ENCODE measurements around the gene NECAP2. TPM values are rescaled to one million over a fixed set of nuclear protein-coding genes. Genes with fewer than 3 reads are reported as not detected.

Gene NECAP2
- total RNA-seq, 1 donor from 2014 or later: 46.6 TPM

DNA sequence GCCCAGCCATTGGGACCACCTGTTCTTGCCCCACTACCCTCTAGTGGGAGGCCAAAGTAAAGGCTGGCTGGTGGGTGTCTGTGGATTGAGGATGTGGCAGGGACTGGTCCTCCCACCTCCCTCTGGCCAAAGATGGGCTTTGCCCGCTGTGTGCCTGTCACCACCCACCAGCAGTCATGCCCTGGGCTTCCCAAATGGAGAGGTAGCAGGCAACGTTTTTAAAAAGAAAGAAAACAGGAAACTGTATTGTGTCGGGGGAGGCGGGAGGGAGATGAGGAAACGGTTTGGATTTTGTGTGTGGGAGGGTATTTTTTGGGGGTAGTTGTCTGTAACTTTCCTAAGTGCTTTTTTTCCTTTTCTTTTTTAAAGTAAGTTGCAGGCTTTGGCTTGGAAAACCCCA lies 43.4 kb upstream of the NECAP2 start:
- Mint-ChIP-seq H3K36me3 (peaks cover 6% of the 10 kb centered on the region), H3K27ac (no peak overlapping the region), H3K4me3 (no peak overlapping the region), H3K4me1 (peaks cover 11% of the 10 kb centered on the region), H3K9me3 (no peaks in the 10 kb centered on the region), H3K27me3 (ENCODE audit: insufficient read depth, low read depth) (peaks cover 5% of the 10 kb centered on the region)
- peaks cover 20% of the 10 kb centered on the region for H3K79me2 ChIP-seq (ENCODE audit: low read depth)
- no peaks in the 10 kb centered on the region for H3K9me3 ChIP-seq (ENCODE audit: low read depth)
- no peaks in the 10 kb centered on the region for H3F3A ChIP-seq (ENCODE audit: low read depth)
- peaks cover 38% of the 10 kb centered on the region for H4K20me1 ChIP-seq (ENCODE audit: low read depth)
- H3K27me3 ChIP-seq: no peaks in the 10 kb centered on the region
- no peak overlapping the region for H3K4me2 ChIP-seq
- H3K4me1 ChIP-seq: peaks cover 5% of the 10 kb centered on the region
- no peak overlapping the region for H3K9ac ChIP-seq
- DNase-seq (ENCODE audit: low spot score): no peak
- no peaks in the 10 kb centered on the region for H3K36me3 ChIP-seq
- no peak overlapping the region for H3K27ac ChIP-seq
- TF ChIP-seq EZH2 (IDR thresholded peaks at IDR 0.05): no peak
- TF ChIP-seq, protein P1, sequence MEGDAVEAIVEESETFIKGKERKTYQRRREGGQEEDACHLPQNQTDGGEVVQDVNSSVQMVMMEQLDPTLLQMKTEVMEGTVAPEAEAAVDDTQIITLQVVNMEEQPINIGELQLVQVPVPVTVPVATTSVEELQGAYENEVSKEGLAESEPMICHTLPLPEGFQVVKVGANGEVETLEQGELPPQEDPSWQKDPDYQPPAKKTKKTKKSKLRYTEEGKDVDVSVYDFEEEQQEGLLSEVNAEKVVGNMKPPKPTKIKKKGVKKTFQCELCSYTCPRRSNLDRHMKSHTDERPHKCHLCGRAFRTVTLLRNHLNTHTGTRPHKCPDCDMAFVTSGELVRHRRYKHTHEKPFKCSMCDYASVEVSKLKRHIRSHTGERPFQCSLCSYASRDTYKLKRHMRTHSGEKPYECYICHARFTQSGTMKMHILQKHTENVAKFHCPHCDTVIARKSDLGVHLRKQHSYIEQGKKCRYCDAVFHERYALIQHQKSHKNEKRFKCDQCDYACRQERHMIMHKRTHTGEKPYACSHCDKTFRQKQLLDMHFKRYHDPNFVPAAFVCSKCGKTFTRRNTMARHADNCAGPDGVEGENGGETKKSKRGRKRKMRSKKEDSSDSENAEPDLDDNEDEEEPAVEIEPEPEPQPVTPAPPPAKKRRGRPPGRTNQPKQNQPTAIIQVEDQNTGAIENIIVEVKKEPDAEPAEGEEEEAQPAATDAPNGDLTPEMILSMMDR (IDR thresholded peaks at IDR 0.05): no peak
- H2AFZ ChIP-seq (replicated peaks): no peak overlapping the region
- no peak overlapping the region for H3K4me3 ChIP-seq

DNA sequence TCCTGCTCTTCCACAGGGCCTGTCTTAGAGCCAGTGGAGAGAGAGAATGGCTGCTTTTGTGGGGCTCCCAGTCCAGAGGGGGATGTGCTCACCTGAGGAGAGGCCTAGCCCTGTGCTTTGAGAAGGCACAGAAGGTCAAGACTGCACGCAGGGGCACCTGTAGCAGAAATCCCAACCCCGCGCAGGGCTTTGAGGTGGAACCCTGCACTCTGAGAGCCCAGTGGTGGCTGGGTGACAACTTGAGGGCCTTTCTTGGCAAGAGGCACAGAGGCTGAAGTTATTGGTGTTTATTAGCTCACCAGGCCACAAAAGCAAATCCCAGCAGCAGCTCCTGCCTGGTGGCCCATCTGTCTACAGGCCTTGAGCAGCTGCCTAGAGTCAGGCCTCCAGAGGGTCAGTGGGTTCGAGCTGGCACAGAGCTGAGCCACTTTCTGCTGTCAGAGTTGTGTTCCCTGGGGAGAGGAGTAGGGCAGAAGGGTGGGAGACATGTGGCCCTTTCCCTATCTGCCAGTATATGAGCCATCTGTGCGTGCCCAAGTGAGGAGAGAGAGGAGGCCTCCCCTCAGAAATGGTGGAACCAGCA lies 42.1 kb upstream of the NECAP2 start:
- no peak overlapping the region for H3K27ac ChIP-seq
- H2AFZ ChIP-seq (replicated peaks): no peak overlapping the region
- peaks cover 7% of the 10 kb centered on the region for H3K79me2 ChIP-seq (ENCODE audit: low read depth)
- H3F3A ChIP-seq (ENCODE audit: low read depth): no peaks in the 10 kb centered on the region
- DNase-seq (ENCODE audit: low spot score): no peak
- Mint-ChIP-seq H3K9me3 (no peaks in the 10 kb centered on the region), H3K4me1 (no peaks in the 10 kb centered on the region), H3K27me3 (ENCODE audit: insufficient read depth, low read depth) (peaks cover 5% of the 10 kb centered on the region), H3K4me3 (no peak overlapping the region), H3K27ac (no peak overlapping the region), H3K36me3 (peaks cover 5% of the 10 kb centered on the region)
- no peak overlapping the region for H3K4me2 ChIP-seq
- H3K9ac ChIP-seq: no peak overlapping the region
- H3K27me3 ChIP-seq: no peaks in the 10 kb centered on the region
- no peaks in the 10 kb centered on the region for H3K36me3 ChIP-seq
- no peaks in the 10 kb centered on the region for H3K9me3 ChIP-seq (ENCODE audit: low read depth)
- no peaks in the 10 kb centered on the region for H3K4me1 ChIP-seq
- peaks cover 24% of the 10 kb centered on the region for H4K20me1 ChIP-seq (ENCODE audit: low read depth)
- no peak overlapping the region for H3K4me3 ChIP-seq
- TF ChIP-seq EZH2 (IDR thresholded peaks at IDR 0.05) (no peak), EZH2phosphoT487 (IDR thresholded peaks at IDR 0.05) (no peak)
- TF ChIP-seq, protein P1 (IDR thresholded peaks at IDR 0.05): no peak

DNA sequence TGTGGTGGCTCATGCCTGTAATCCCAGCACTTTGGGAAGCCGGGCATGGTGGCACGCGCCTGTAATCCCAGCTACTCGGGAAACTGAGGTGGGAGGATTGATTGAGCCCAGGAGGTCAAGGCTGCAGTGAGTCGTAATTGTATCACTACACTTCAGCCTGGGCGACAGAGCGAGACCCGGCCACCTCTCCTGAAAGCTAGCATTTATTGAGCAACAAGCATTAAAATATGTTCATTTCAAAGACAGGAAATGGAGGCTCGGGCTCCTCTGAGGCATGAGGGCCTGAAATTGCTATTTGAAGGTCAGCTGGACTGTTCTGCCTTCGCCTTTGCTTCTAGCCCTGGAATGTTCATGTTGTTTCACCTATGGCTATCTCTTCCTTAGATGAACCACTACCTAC lies 37.8 kb upstream of the NECAP2 start:
- Histone ChIP-seq H3K9me3 (ENCODE audit: low read depth) (no peaks in the 10 kb centered on the region), H3K4me1 (no peaks in the 10 kb centered on the region), H4K20me1 (ENCODE audit: low read depth) (no peaks in the 10 kb centered on the region), H3K36me3 (no peaks in the 10 kb centered on the region), H3K4me2 (no peak overlapping the region), H3K79me2 (ENCODE audit: low read depth) (no peaks in the 10 kb centered on the region), H3F3A (ENCODE audit: low read depth) (no peaks in the 10 kb centered on the region), H3K27me3 (no peaks in the 10 kb centered on the region), H2AFZ (replicated peaks) (no peak overlapping the region), H3K27ac (no peak overlapping the region), H3K4me3 (no peak overlapping the region), H3K9ac (no peak overlapping the region)
- Mint-ChIP-seq H3K27ac (no peak overlapping the region), H3K4me1 (peaks cover 6% of the 10 kb centered on the region), H3K4me3 (no peak overlapping the region), H3K27me3 (ENCODE audit: insufficient read depth, low read depth) (peaks cover 9% of the 10 kb centered on the region), H3K36me3 (peaks cover 3% of the 10 kb centered on the region), H3K9me3 (no peaks in the 10 kb centered on the region)
- TF ChIP-seq EZH2 (IDR thresholded peaks at IDR 0.05) (no peak), EZH2phosphoT487 (IDR thresholded peaks at IDR 0.05) (no peak)
- TF ChIP-seq, protein P1 (IDR thresholded peaks at IDR 0.05): no peak
- DNase-seq (ENCODE audit: low spot score): no peak

All from neural progenitor cell (in vitro differentiated cells).